Measurements from ENCODE around the gene SRSF4.

DNA sequence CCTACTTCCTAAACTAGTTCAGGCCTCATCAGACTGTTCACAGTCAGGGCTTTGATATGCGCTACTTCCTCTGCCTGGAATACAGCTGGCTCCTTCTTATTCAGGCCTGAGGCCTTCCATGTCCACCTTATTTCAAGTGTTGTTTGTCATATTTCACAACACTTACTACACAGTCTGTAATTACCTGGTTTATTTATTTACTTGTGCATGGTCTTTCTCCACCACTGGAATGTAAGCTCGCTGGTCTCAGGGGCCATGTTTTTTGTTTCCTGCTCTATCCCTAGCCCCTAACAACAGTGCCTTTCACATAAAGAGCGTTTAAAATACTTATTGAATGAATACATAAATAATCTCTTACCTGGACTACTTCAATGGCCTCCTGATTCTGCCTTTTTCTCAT, 4.6 kb upstream of the SRSF4 start:
- TF ChIP-seq CTCF (IDR thresholded peaks at IDR 0.05) (no peak), EP300 (IDR thresholded peaks at IDR 0.05) (no peak)

Data from ovary (tissue), 3 donors.